ENCODE data around the gene ZNRD2.

Gene ZNRD2

GRCh38 chr11:65615950-65616574, 45.8 kb downstream of the ZNRD2 start:
- peak overlapping the region; percentile 76 for H3K4me3 ChIP-seq (ENCODE audit: low read length)
- 3% methylated on average over 50 of the region's 50 CpGs for WGBS
- H3K27ac ChIP-seq (ENCODE audit: low read depth, low read length), result peak overlapping the region; percentile 90; the same call in 1 of the 2 replicates
- H3K27me3 ChIP-seq (ENCODE audit: insufficient read depth, low read length), result no peaks in the 10 kb centered on the region
- H3K9me3 ChIP-seq (ENCODE audit: insufficient read depth, low read depth, low read length), result no peaks in the 10 kb centered on the region
- H3K4me1 ChIP-seq (ENCODE audit: insufficient read depth, low read length), result 0 out of 2 replicates have a peak, but pooled peaks cover 4% of the 10 kb centered on the region
- H3K9ac ChIP-seq (ENCODE audit: low read depth, low read length), result peak overlapping the region; percentile 62
- H3K36me3 ChIP-seq (ENCODE audit: insufficient read depth, low read length), result peaks cover 41% of the 10 kb centered on the region

GRCh38 chr11:65616575-65617001, 46.3 kb downstream of the ZNRD2 start:
- Histone ChIP-seq H3K36me3 (ENCODE audit: insufficient read depth, low read length) (peaks cover 45% of the 10 kb centered on the region), H3K4me1 (ENCODE audit: insufficient read depth, low read length) (0 out of 2 replicates have a peak, but pooled peaks cover 4% of the 10 kb centered on the region), H3K4me3 (ENCODE audit: low read length) (peak overlapping the region; percentile 76), H3K27ac (ENCODE audit: low read depth, low read length) (no peak overlapping the region), H3K27me3 (ENCODE audit: insufficient read depth, low read length) (no peaks in the 10 kb centered on the region), H3K9ac (ENCODE audit: low read depth, low read length) (peak overlapping the region; percentile 62), H3K9me3 (ENCODE audit: insufficient read depth, low read depth, low read length) (no peaks in the 10 kb centered on the region)
- 88% methylated on average over 9 of the region's 10 CpGs for WGBS

DNA sequence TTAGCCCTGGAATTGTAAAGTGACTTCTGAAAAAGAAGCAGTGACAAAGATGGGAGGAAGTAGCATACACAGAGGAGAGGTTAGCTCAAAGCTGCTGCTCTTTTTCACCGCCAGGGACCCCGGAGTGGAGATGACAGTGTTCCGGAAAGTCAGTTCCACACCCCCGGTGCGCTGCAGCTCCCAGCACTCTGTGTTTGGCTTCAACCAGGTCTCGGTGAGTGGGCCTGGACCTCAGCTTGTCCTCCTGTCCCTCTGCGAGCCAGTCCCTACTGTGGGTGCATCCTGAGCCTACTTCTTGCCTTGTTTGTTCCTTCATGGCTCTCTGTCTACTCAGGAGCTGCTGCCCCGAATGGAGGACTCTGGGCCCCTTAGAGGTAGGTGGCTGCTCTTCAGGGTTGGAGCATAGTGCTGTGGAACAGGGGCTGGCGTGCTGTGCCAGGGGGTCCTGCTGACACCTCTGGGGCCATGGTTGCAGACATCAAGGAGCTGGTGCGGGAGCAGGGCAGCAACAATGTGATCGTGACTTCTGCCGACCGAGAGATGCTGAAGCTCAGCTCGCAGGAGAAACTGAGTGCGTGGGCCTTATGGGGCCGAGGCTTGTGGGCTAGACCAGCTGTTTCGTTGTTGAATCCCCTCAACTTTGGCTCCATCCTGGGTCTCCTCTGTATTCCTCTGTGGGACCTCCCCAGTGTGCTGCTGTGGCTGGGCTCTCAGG, 47.0 kb downstream of the ZNRD2 start:
- H3K9ac ChIP-seq (ENCODE audit: low read depth, low read length), result no peak overlapping the region
- WGBS, result 95% methylated on average over 17 of the region's 17 CpGs
- H3K4me3 ChIP-seq (ENCODE audit: low read length), result peak overlapping the region; percentile 76
- no peaks in the 10 kb centered on the region for H3K27me3 ChIP-seq (ENCODE audit: insufficient read depth, low read length)
- H3K4me1 ChIP-seq (ENCODE audit: insufficient read depth, low read length), result 0 out of 2 replicates have a peak, but pooled peaks cover 4% of the 10 kb centered on the region
- peaks cover 49% of the 10 kb centered on the region for H3K36me3 ChIP-seq (ENCODE audit: insufficient read depth, low read length)
- no peaks in the 10 kb centered on the region for H3K9me3 ChIP-seq (ENCODE audit: insufficient read depth, low read depth, low read length)
- no peak overlapping the region for H3K27ac ChIP-seq (ENCODE audit: low read depth, low read length)

DNA sequence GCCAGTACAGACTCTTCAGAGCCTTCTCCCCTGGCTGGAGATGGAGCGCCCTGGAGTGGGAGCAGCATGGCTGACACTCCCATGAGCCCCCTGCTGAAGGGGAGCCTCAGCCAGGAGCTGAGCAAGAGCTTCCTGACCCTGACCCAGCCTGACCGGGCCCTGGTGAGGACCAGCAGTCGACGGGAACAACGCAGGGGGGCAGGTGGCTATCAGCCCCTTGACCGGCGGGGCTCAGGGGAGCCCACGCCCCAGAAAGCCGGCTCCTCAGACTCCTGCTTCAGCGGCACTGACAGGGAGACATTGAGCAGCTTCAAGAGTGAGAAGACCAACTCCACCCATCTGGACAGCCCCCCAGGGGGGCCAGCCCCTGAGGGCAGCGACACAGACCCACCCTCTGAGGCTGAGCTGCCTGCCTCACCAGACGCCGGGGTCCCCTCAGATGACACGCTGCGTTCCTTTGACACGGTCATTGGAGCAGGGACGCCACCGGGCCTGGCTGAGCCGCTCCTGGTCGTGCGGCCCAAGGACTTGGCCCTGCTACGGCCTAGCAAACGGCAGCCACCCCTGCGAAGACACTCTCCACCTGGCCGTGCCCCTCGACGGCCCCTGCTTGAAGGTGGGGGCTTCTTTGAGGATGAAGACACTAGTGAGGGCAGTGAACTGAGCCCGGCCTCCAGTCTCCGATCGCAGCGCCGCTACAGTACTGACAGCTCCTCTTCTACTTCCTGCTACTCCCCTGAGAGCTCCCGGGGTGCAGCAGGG, 47.9 kb downstream of the ZNRD2 start:
- Histone ChIP-seq H3K9me3 (ENCODE audit: insufficient read depth, low read depth, low read length) (no peaks in the 10 kb centered on the region), H3K36me3 (ENCODE audit: insufficient read depth, low read length) (peaks cover 54% of the 10 kb centered on the region), H3K27me3 (ENCODE audit: insufficient read depth, low read length) (no peaks in the 10 kb centered on the region), H3K27ac (ENCODE audit: low read depth, low read length) (no peak overlapping the region), H3K9ac (ENCODE audit: low read depth, low read length) (no peak overlapping the region), H3K4me1 (ENCODE audit: insufficient read depth, low read length) (0 out of 2 replicates have a peak, but pooled peaks cover 4% of the 10 kb centered on the region), H3K4me3 (ENCODE audit: low read length) (no peak overlapping the region)
- WGBS, result 94% methylated on average over 33 of the region's 33 CpGs

DNA sequence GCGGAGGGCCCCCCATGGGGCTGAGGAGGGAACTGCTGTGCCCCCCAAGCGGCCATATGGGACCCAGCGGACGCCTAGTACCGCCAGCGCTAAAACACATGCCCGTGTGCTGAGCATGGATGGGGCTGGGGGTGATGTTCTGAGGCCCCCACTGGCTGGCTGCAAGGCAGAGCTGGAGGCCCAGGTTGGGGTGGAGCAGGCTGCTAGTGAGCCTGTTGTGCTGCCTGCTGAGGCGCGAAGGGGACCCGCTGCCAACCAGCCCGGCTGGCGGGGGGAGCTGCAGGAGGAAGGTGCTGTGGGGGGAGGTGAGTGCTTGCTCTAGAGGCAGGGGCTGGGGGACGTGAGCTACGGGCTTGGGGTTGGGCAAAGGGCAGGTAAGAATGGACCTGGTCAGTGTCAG, 48.5 kb downstream of the ZNRD2 start:
- Histone ChIP-seq H3K4me3 (ENCODE audit: low read length) (no peak overlapping the region), H3K27ac (ENCODE audit: low read depth, low read length) (no peak overlapping the region), H3K27me3 (ENCODE audit: insufficient read depth, low read length) (no peaks in the 10 kb centered on the region), H3K36me3 (ENCODE audit: insufficient read depth, low read length) (peaks cover 60% of the 10 kb centered on the region), H3K9ac (ENCODE audit: low read depth, low read length) (no peak overlapping the region), H3K4me1 (ENCODE audit: insufficient read depth, low read length) (0 out of 2 replicates have a peak, but pooled peaks cover 4% of the 10 kb centered on the region), H3K9me3 (ENCODE audit: insufficient read depth, low read depth, low read length) (no peaks in the 10 kb centered on the region)
- 95% methylated on average over 14 of the region's 14 CpGs for WGBS

GRCh38 chr11:65619281-65619928, 49.1 kb downstream of the ZNRD2 start:
- H3K36me3 ChIP-seq (ENCODE audit: insufficient read depth, low read length), result peaks cover 66% of the 10 kb centered on the region
- H3K4me3 ChIP-seq (ENCODE audit: low read length), result no peak overlapping the region
- no peaks in the 10 kb centered on the region for H3K27me3 ChIP-seq (ENCODE audit: insufficient read depth, low read length)
- 96% methylated on average over 29 of the region's 29 CpGs for whole genome bisulfite sequencing
- H3K9ac ChIP-seq (ENCODE audit: low read depth, low read length), result no peak overlapping the region
- H3K27ac ChIP-seq (ENCODE audit: low read depth, low read length), result no peak overlapping the region
- H3K9me3 ChIP-seq (ENCODE audit: insufficient read depth, low read depth, low read length), result no peaks in the 10 kb centered on the region
- 0 out of 2 replicates have a peak, but pooled peaks cover 4% of the 10 kb centered on the region for H3K4me1 ChIP-seq (ENCODE audit: insufficient read depth, low read length)

DNA sequence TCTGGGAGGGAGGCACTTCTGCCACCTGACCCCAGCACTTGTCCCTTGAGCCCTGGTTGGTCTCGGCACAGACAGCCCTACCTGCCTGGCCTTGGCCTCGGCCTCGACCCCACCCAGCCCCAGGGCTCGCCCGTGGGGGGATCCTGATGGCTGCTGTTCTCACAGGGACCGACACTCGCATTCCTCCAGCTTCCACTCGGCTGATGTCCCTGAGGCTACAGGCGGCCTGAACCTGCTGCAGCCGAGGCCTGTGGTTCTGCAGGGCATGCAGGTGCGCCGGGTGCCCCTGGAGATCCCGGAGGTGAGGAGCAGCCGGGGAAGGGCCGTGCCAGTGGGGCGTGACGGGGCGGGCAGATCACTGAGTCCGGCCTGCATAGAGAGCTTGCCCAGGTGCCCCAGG, 50.4 kb downstream of the ZNRD2 start:
- 94% methylated on average over 19 of the region's 19 CpGs for WGBS
- H3K9ac ChIP-seq (ENCODE audit: low read depth, low read length), result no peak overlapping the region
- H3K4me3 ChIP-seq (ENCODE audit: low read length), result no peak overlapping the region
- H3K27ac ChIP-seq (ENCODE audit: low read depth, low read length), result no peak overlapping the region
- no peaks in the 10 kb centered on the region for H3K27me3 ChIP-seq (ENCODE audit: insufficient read depth, low read length)
- peaks cover 77% of the 10 kb centered on the region for H3K36me3 ChIP-seq (ENCODE audit: insufficient read depth, low read length)
- 0 out of 2 replicates have a peak, but pooled peaks cover 4% of the 10 kb centered on the region for H3K4me1 ChIP-seq (ENCODE audit: insufficient read depth, low read length)
- H3K9me3 ChIP-seq (ENCODE audit: insufficient read depth, low read depth, low read length), result no peaks in the 10 kb centered on the region

DNA sequence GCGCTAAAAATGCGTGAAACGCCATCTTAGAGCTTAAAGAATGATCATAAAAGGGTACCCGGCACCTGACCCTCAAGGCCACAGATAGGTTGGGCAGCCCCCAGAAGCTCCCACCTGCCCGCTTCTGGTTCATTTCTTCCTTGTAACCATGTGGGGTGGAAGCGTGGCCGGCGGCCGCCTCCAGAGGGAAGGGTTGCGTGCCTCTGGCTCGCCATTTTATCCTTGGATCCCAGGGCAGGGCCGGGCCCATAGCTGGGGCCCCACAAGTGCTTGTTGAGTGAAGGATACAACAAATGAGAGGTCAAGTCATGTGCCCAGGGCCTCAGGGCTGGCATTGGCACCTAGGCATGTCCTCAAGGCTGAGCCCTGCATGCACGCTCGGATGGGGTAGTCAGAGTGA, 51.2 kb downstream of the ZNRD2 start:
- Histone ChIP-seq H3K9me3 (ENCODE audit: insufficient read depth, low read depth, low read length) (no peaks in the 10 kb centered on the region), H3K27ac (ENCODE audit: low read depth, low read length) (no peak overlapping the region), H3K36me3 (ENCODE audit: insufficient read depth, low read length) (peaks cover 83% of the 10 kb centered on the region), H3K9ac (ENCODE audit: low read depth, low read length) (no peak overlapping the region), H3K27me3 (ENCODE audit: insufficient read depth, low read length) (no peaks in the 10 kb centered on the region), H3K4me3 (ENCODE audit: low read length) (no peak overlapping the region), H3K4me1 (ENCODE audit: insufficient read depth, low read length) (0 out of 2 replicates have a peak, but pooled peaks cover 3% of the 10 kb centered on the region)
- 94% methylated on average over 14 of the region's 14 CpGs for WGBS

Data from HUES64 (cell line).